ENCODE results near the gene SCFD1.

Gene SCFD1

GRCh38 chr14:30719137-30719536, 97.0 kb downstream of the SCFD1 start:
- DNase-seq (ENCODE audit: extremely low read depth, low read depth): no peak
- TF ChIP-seq, protein P1, sequence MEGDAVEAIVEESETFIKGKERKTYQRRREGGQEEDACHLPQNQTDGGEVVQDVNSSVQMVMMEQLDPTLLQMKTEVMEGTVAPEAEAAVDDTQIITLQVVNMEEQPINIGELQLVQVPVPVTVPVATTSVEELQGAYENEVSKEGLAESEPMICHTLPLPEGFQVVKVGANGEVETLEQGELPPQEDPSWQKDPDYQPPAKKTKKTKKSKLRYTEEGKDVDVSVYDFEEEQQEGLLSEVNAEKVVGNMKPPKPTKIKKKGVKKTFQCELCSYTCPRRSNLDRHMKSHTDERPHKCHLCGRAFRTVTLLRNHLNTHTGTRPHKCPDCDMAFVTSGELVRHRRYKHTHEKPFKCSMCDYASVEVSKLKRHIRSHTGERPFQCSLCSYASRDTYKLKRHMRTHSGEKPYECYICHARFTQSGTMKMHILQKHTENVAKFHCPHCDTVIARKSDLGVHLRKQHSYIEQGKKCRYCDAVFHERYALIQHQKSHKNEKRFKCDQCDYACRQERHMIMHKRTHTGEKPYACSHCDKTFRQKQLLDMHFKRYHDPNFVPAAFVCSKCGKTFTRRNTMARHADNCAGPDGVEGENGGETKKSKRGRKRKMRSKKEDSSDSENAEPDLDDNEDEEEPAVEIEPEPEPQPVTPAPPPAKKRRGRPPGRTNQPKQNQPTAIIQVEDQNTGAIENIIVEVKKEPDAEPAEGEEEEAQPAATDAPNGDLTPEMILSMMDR (IDR thresholded peaks at IDR 0.05; ENCODE audit: low read depth, low read length, missing control alignments): no peak
- no peak overlapping the region for H3K4me3 ChIP-seq (replicated peaks; ENCODE audit: low read depth, low read length)

GRCh38 chr14:30725763-30726162, 103.6 kb downstream of the SCFD1 start:
- H3K4me3 ChIP-seq (replicated peaks; ENCODE audit: low read depth, low read length): no peak overlapping the region
- TF ChIP-seq, protein P1 (IDR thresholded peaks at IDR 0.05; ENCODE audit: low read depth, low read length, missing control alignments): no peak
- DNase-seq (ENCODE audit: extremely low read depth, low read depth): no peak

- DNase-seq (ENCODE audit: extremely low read depth, low read depth): no peak
- TF ChIP-seq, protein P1 (IDR thresholded peaks at IDR 0.05; ENCODE audit: low read depth, low read length, missing control alignments): no peak
- no peak overlapping the region for H3K4me3 ChIP-seq (replicated peaks; ENCODE audit: low read depth, low read length)
Observed at GRCh38 chr14:30728471-30728870, 106.4 kb downstream of the SCFD1 start.

DNA sequence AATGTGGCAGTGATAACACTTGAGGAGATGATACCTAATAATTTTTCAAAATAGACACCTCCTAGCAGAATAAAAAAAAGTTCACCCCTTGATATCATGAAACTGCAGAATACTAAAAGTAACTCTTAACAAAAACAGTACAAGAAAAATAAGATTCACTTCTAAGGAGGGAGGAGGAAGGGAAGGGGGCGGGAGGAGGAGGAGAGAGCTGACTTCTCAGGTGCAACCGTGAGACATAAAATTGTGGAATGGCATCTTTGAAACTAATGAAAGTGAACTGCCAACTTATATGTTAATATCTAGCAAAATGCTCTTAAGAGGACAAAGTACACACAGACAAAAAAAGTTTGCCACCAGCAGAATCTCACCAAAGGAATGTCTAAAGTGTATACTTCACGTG, 115.8 kb downstream of the SCFD1 start:
- DNase-seq (ENCODE audit: extremely low read depth, low read depth): no peak
- H3K4me3 ChIP-seq (replicated peaks; ENCODE audit: low read depth, low read length): no peak overlapping the region
- TF ChIP-seq, protein P1 (IDR thresholded peaks at IDR 0.05; ENCODE audit: low read depth, low read length, missing control alignments): no peak

- TF ChIP-seq, protein P1 (IDR thresholded peaks at IDR 0.05; ENCODE audit: low read depth, low read length, missing control alignments): no peak
- DNase-seq (ENCODE audit: extremely low read depth, low read depth): no peak
- H3K4me3 ChIP-seq (replicated peaks; ENCODE audit: low read depth, low read length): no peak overlapping the region
Observed at GRCh38 chr14:30738978-30739377, 116.9 kb downstream of the SCFD1 start.

DNA sequence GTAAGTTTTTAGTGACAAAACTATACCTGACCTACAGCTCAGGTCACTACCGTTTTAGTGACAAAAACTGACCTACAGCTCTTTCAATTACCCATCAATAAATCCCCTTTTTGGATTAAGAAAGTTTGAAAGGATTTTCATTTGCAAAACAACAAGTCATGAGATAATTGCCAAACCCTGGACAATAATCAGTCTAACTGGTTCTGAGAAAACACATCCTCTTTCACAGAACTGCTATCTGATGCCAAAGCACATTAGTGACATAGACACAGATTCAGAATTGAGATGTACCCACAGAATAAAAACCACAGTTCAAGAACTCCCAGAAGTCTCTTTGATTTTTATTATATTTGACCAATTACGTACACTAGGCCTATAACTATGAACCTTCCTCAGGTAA, 126.2 kb downstream of the SCFD1 start:
- no peak for DNase-seq (ENCODE audit: extremely low read depth, low read depth)
- TF ChIP-seq, protein P1 (IDR thresholded peaks at IDR 0.05; ENCODE audit: low read depth, low read length, missing control alignments): no peak
- no peak overlapping the region for H3K4me3 ChIP-seq (replicated peaks; ENCODE audit: low read depth, low read length)

Measured in HFF-Myc (cell line).